SK-N-MC (cell line): Measurements from ENCODE around the gene NSFL1C.

ENCODE experiments used
- EZH2 ChIP-seq: fragments of 200-600 bp; sonication (generic); IDR thresholded peaks from one replicate; pipeline ENCODE4 v1.6.1; 2017; ENCODE audit warnings: antibody characterized with exemption
- POLR2AphosphoS5 ChIP-seq: IDR thresholded peaks from 2 replicates; pipeline ENCODE4 v1.6.1; 2012; ENCODE audit warnings: mild to moderate bottlenecking, low read depth, low read length, borderline replicate concordance

DNA sequence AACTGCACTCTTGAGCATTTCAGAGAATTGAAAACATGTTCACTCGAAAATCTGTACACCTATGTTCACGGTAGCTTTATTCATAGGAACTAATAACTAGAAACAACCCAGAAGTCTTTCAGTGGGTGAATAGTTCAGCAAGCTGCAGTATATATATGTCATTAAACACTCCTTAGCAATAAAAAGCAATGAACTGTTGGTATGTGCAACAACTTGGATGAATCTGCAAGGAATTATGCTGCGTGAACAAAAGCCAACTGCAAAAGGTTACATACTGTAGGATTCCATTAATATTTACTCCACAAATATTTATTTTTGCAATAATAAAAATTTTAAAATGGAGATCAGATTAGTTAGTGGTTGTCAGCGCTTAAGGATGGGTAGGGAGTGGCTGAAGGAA lies 51.7 kb downstream of the NSFL1C start:
- TF ChIP-seq POLR2AphosphoS5 (no peak), EZH2 (no peak)
